PC-3 (cell line): ENCODE results near the gene KIF5A. TPM values are rescaled to one million over a fixed set of nuclear protein-coding genes. Genes with fewer than 3 reads are reported as not detected.

Experiments used
- ATAC-seq: fragments of 200-7000 bp; cut with Tn5 transposase; 2 replicates; pipeline ENCODE4 v1.9.1; 2020; ENCODE audit warnings: mild to moderate bottlenecking, moderate library complexity
- BruUV-seq: library from RNA; stranded (reverse); fragments of 400-500 nt; replicated peaks from 2 replicates; lab custom pipeline; 2021; lab: Mats Ljungman, UMichigan
- CTCF ChIA-PET: fragments of 300-600 bp; sonication (Branson Sonifier 250); formaldehyde crosslinking; loops from one replicate; lab custom pipeline; 2022; ENCODE audit warnings: antibody characterized with exemption; lab: Charles Lee
- POLR2A ChIA-PET: fragments of 300-600 bp; sonication (Branson Sonifier 250); formaldehyde crosslinking; loops from one replicate; lab custom pipeline; 2022; ENCODE audit warnings: antibody characterized with exemption; ENCODE audit not compliant: unreplicated experiment; lab: Charles Lee
- DNase-seq: peaks from one replicate; pipeline ENCODE4 v3.0.0-alpha.2; 2015
- H2AFZ ChIP-seq: fragments of 300-600 bp; sonication (generic); 2 replicates; pipeline ENCODE4 v1.6.0; 2016; ENCODE audit warnings: antibody characterized with exemption, low read length
- H3F3A ChIP-seq: fragments of 300-600 bp; sonication (generic); one replicate; pipeline ENCODE4 v1.6.0; 2017; ENCODE audit warnings: antibody characterized with exemption, low read length, control low read depth, mild to moderate bottlenecking; ENCODE audit not compliant: unreplicated experiment
- H3K27ac ChIP-seq: fragments of 300-600 bp; sonication (generic); 2 replicates; pipeline ENCODE4 v1.5.1; 2016; ENCODE audit warnings: mild to moderate bottlenecking, low read length
- H3K27me3 ChIP-seq: fragments of 300-600 bp; sonication (generic); 2 replicates; pipeline ENCODE4 v1.6.1; 2016; ENCODE audit warnings: low read length, mixed read lengths
- H3K36me3 ChIP-seq: fragments of 300-600 bp; sonication (generic); 2 replicates; pipeline ENCODE4 v1.6.1; 2016; ENCODE audit warnings: low read depth, mixed run types, low read length, mixed read lengths
- H3K4me1 ChIP-seq: fragments of 300-600 bp; sonication (generic); 2 replicates; pipeline ENCODE4 v1.5.1; 2016; ENCODE audit warnings: low read length; ENCODE audit not compliant: insufficient read depth
- H3K4me2 ChIP-seq: fragments of 300-600 bp; sonication (generic); 2 replicates; pipeline ENCODE4 v1.6.0; 2016; ENCODE audit warnings: low read length
- H3K4me3 ChIP-seq: fragments of 300-600 bp; sonication (generic); 2 replicates; pipeline ENCODE4 v1.5.1; 2016; ENCODE audit warnings: mild to moderate bottlenecking, low read length, mixed read lengths
- H3K79me2 ChIP-seq: fragments of 300-600 bp; sonication (generic); 2 replicates; pipeline ENCODE4 v1.6.1; 2017; ENCODE audit warnings: low read length, mixed read lengths
- H3K9ac ChIP-seq: fragments of 300-600 bp; sonication (generic); 2 replicates; pipeline ENCODE4 v1.6.0; 2016; ENCODE audit warnings: mild to moderate bottlenecking, low read length
- H3K9me2 ChIP-seq: fragments of 300-600 bp; sonication (generic); replicated peaks from 2 replicates; pipeline ENCODE4 v1.6.1; 2016; ENCODE audit warnings: mixed run types, low read length, mixed read lengths
- H3K9me3 ChIP-seq: fragments of 300-600 bp; sonication (generic); 2 replicates; pipeline ENCODE4 v1.6.1; 2016; ENCODE audit warnings: low read length, mixed read lengths
- H4K20me1 ChIP-seq: fragments of 300-600 bp; sonication (generic); 2 replicates; pipeline ENCODE4 v1.6.1; 2016; ENCODE audit warnings: low read length, mixed read lengths
- EZH2 ChIP-seq: fragments of 300-600 bp; sonication (generic); IDR thresholded peaks from one replicate; pipeline ENCODE4 v1.6.1; 2017; ENCODE audit warnings: antibody characterized with exemption, mild to moderate bottlenecking, low read length; ENCODE audit not compliant: unreplicated experiment
- EZH2phosphoT487 ChIP-seq: fragments of 300-600 bp; sonication (generic); IDR thresholded peaks from 2 replicates; pipeline ENCODE4 v1.6.1; 2018; ENCODE audit warnings: mild to moderate bottlenecking, antibody characterized with exemption, low read length, borderline replicate concordance
- intact Hi-C: fragments of 100-400 bp; cut with micrococcal nuclease; formaldehyde crosslinking; loops from 2 replicates; pipeline ENCODE4 v1.9.0; 2023
- total RNA-seq: library from RNA; depleted of rRNA; stranded (reverse); fragments of >200 nt; gene quantifications from 2 replicates; pipeline ENCODE4 v1.2.3, GENCODE V29; 2014
- TF ChIP-seq, protein P1 (sequence below): fragments of 300-600 bp; sonication (generic); conservative IDR thresholded peaks from 2 replicates; pipeline ENCODE4 v1.5.1; 2017; ENCODE audit warnings: antibody characterized with exemption, low read depth, mild to moderate bottlenecking, low read length

KIF5A gene
- total RNA-seq, 1 experiment from 2014 or later, result not detected

DNA sequence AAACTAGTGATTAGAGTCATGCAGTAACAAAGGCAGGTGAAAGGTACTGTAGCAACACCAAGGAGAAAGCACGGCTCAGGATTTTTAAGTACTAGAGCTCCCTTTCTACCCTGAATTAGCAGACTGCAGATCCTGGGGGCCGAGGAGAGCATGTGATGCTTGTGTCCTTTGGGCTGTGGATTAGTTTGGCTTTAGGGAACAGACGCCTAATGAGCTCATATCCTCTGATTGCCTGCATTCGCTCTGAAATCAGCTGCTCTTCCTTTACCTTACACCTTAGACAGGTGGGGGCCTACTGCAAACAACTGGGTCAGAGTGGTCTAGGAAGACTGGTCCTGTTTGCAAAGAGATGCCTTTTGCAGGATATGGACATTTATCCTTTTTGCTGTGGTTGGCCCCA lies 43.3 kb downstream of the KIF5A start:
- Histone ChIP-seq H4K20me1 (peaks cover 10% of the 10 kb centered on the region; the same call in 1 of the 2 replicates), H3K4me3 (no peak overlapping the region; the same call in 1 of the 2 replicates), H3F3A (no peaks in the 10 kb centered on the region), H3K27ac (no peak overlapping the region), H3K36me3 (peaks cover 21% of the 10 kb centered on the region; the same call in 1 of the 2 replicates), H3K79me2 (peaks cover 33% of the 10 kb centered on the region), H3K9me2 (no peaks in the 10 kb centered on the region), H2AFZ (no peak overlapping the region), H3K9me3 (no peaks in the 10 kb centered on the region), H3K4me1 (peaks cover 21% of the 10 kb centered on the region), H3K4me2 (peak overlapping the region; percentile 94), H3K27me3 (no peaks in the 10 kb centered on the region), H3K9ac (no peak overlapping the region)
- no peak for TF ChIP-seq EZH2phosphoT487
- no TSS peak for BruUV-seq
- no peak for DNase-seq
- intact Hi-C loops, result no loop called here
- POLR2A ChIA-PET, result no interaction called here
- CTCF ChIA-PET, result interaction anchor here (0.6 to 0.8 kb wide), 2 partner anchors 28 to 46 kb away, joined by 3 to 5 read pairs; no protein-coding TSS in a partner anchor
- ATAC-seq, result no peak

DNA sequence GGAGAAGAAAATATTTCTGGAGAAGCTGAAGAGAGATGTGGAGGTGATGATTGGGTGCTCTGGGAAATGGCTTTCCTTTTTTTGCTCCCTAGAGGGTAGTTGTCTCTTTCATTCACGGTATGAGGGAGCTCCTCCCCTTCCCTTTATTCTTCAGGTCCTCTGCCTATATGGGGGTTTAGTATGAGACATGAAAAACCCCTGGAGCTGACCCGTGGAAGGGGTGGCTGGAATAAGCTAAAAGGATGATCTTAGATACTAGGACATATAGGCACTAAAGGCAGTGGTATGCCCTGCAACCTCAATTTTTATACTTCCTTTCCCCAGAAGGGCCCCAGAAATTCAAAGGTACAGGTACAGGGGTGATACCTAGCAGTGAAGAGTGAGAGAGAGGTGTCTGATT lies 50.6 kb downstream of the KIF5A start:
- H3F3A ChIP-seq, result no peaks in the 10 kb centered on the region
- ATAC-seq (no peak), DNase-seq (no peak)
- POLR2A ChIA-PET, result no interaction called here
- CTCF ChIA-PET, result no interaction called here
- no peaks in the 10 kb centered on the region for H3K79me2 ChIP-seq
- BruUV-seq, result no TSS peak
- H4K20me1 ChIP-seq, result no peaks in the 10 kb centered on the region
- no peaks in the 10 kb centered on the region for H3K27me3 ChIP-seq
- no peak overlapping the region for H3K9ac ChIP-seq
- no peak overlapping the region for H3K4me2 ChIP-seq
- H3K27ac ChIP-seq, result no peak overlapping the region
- H3K36me3 ChIP-seq, result peaks cover 36% of the 10 kb centered on the region
- TF ChIP-seq EZH2phosphoT487 (no peak), EZH2 (no peak)
- TF ChIP-seq, protein P1, sequence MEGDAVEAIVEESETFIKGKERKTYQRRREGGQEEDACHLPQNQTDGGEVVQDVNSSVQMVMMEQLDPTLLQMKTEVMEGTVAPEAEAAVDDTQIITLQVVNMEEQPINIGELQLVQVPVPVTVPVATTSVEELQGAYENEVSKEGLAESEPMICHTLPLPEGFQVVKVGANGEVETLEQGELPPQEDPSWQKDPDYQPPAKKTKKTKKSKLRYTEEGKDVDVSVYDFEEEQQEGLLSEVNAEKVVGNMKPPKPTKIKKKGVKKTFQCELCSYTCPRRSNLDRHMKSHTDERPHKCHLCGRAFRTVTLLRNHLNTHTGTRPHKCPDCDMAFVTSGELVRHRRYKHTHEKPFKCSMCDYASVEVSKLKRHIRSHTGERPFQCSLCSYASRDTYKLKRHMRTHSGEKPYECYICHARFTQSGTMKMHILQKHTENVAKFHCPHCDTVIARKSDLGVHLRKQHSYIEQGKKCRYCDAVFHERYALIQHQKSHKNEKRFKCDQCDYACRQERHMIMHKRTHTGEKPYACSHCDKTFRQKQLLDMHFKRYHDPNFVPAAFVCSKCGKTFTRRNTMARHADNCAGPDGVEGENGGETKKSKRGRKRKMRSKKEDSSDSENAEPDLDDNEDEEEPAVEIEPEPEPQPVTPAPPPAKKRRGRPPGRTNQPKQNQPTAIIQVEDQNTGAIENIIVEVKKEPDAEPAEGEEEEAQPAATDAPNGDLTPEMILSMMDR, result no peak
- H3K4me3 ChIP-seq, result no peak overlapping the region
- no peaks in the 10 kb centered on the region for H3K9me3 ChIP-seq
- intact Hi-C loops, result no loop called here
- no peaks in the 10 kb centered on the region for H3K9me2 ChIP-seq
- H3K4me1 ChIP-seq, result peaks cover 16% of the 10 kb centered on the region
- no peak overlapping the region for H2AFZ ChIP-seq

DNA sequence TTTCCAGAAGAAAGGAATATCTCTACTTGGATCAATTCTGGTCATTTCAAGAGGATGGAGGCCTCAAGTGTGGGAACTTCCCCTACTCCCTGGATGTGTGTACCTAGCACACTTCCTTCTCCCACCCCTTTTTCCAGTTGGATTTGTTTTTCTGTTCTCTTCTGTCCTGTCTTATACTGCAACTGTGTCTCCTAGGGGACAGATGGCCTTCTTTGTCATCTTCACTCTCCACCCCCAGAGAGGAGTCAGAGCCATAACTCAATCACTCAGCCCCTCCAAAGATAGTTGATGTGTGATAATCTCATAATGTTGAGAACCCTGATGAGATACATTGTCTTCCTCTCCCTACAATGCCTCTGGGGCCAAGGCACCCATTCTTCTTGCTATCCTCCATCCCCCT lies 52.7 kb downstream of the KIF5A start:
- intact Hi-C loops, result no loop called here
- H3K36me3 ChIP-seq, result peaks cover 23% of the 10 kb centered on the region
- ChIA-PET POLR2A (no interaction called here), CTCF (no interaction called here)
- H3K9me3 ChIP-seq, result no peaks in the 10 kb centered on the region
- H3K79me2 ChIP-seq, result no peaks in the 10 kb centered on the region
- no peaks in the 10 kb centered on the region for H4K20me1 ChIP-seq
- H3K27ac ChIP-seq, result no peak overlapping the region
- no peaks in the 10 kb centered on the region for H3K27me3 ChIP-seq
- TF ChIP-seq EZH2 (no peak), EZH2phosphoT487 (no peak)
- TF ChIP-seq, protein P1, result no peak
- H2AFZ ChIP-seq, result no peak overlapping the region
- no peak overlapping the region for H3K4me2 ChIP-seq
- H3K9me2 ChIP-seq, result no peaks in the 10 kb centered on the region
- no TSS peak for BruUV-seq
- H3K4me3 ChIP-seq, result no peak overlapping the region
- no peak overlapping the region for H3K9ac ChIP-seq
- DNase-seq (no peak), ATAC-seq (no peak)
- H3K4me1 ChIP-seq, result peaks cover 16% of the 10 kb centered on the region
- H3F3A ChIP-seq, result no peaks in the 10 kb centered on the region
